RWPE1 (cell line): ENCODE results near the gene TUBB4B.

ENCODE experiments used
- CTCF ChIA-PET: fragments of 350-600 bp; sonication (Branson Sonifier 250); formaldehyde crosslinking; extraction: SDS; loops from one replicate; lab custom pipeline; 2021; lab: Yijun Ruan, JAX
- POLR2A ChIA-PET: fragments of 400-600 bp; formaldehyde crosslinking; extraction: SDS; loops from one replicate; lab custom pipeline; 2020; ENCODE audit warnings: antibody characterized with exemption; ENCODE audit not compliant: low non-redundant PET; lab: Yijun Ruan, JAX
- DNase-seq: peaks from one replicate; pipeline ENCODE4 v3.0.0; 2012; ENCODE audit warnings: low spot score
- H3K27ac ChIP-seq: fragments of 450-650 bp; 2 replicates; pipeline ENCODE4 v1.5.1; 2017
- TF ChIP-seq, protein P1 (sequence below): fragments of 450-650 bp; conservative IDR thresholded peaks from 2 replicates; pipeline ENCODE4 v1.5.1; 2017; ENCODE audit warnings: low read depth, mild to moderate bottlenecking

The TUBB4B gene

DNA sequence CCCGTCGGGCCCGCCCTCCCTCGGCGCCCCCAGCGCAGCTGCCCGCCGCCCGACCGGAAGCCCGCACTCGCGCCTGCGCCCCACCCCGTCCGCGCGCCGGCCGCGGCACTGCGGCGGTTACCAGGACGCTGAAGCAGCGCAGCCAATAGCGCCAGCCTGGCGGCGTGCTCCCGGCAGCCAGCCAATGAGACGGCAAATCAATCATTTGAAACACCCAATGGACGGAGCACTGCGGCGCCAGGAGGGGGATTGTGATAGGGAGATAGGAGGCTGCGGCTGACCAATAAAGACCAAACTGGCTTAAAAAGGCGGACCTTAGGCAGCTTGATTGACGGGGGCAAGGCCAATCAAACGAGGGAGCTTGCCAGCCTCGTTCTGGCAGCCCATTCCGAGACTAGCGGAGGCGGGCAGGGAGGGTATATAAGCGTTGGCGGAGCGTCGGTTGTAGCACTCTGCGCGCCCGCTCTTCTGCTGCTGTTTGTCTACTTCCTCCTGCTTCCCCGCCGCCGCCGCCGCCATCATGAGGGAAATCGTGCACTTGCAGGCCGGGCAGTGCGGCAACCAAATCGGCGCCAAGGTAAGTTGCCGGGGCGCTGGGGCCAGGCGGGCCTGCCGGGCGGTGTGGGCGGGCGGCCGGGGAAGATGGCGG lies at the start of gene TUBB4B:
Gene TUBB4B, plus strand, starts transcription at position 447 of the 649 bp plus-strand sequence. Its CDS starts 74 bp downstream, at position 521.
- TF ChIP-seq, protein P1, sequence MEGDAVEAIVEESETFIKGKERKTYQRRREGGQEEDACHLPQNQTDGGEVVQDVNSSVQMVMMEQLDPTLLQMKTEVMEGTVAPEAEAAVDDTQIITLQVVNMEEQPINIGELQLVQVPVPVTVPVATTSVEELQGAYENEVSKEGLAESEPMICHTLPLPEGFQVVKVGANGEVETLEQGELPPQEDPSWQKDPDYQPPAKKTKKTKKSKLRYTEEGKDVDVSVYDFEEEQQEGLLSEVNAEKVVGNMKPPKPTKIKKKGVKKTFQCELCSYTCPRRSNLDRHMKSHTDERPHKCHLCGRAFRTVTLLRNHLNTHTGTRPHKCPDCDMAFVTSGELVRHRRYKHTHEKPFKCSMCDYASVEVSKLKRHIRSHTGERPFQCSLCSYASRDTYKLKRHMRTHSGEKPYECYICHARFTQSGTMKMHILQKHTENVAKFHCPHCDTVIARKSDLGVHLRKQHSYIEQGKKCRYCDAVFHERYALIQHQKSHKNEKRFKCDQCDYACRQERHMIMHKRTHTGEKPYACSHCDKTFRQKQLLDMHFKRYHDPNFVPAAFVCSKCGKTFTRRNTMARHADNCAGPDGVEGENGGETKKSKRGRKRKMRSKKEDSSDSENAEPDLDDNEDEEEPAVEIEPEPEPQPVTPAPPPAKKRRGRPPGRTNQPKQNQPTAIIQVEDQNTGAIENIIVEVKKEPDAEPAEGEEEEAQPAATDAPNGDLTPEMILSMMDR, result no peak; the same call in 1 of the 2 replicates
- peak within 1 kb of the TSS; percentile 100 for H3K27ac ChIP-seq
- ChIA-PET POLR2A (interaction anchor here (0.5 to 2.0 kb wide), 14 partner anchors 11 to 350 kb away, joined by 3 to 9 read pairs (median 4); partner anchors contain the start of genes ANAPC2, MAN1B1, NELFB and SSNA1), CTCF (interaction anchor here (0.8 to 2.0 kb wide), 4 partner anchors 9 to 554 kb away, joined by 3 to 8 read pairs (median 4); no protein-coding TSS in a partner anchor)
- peak; percentile 100 for DNase-seq

DNA sequence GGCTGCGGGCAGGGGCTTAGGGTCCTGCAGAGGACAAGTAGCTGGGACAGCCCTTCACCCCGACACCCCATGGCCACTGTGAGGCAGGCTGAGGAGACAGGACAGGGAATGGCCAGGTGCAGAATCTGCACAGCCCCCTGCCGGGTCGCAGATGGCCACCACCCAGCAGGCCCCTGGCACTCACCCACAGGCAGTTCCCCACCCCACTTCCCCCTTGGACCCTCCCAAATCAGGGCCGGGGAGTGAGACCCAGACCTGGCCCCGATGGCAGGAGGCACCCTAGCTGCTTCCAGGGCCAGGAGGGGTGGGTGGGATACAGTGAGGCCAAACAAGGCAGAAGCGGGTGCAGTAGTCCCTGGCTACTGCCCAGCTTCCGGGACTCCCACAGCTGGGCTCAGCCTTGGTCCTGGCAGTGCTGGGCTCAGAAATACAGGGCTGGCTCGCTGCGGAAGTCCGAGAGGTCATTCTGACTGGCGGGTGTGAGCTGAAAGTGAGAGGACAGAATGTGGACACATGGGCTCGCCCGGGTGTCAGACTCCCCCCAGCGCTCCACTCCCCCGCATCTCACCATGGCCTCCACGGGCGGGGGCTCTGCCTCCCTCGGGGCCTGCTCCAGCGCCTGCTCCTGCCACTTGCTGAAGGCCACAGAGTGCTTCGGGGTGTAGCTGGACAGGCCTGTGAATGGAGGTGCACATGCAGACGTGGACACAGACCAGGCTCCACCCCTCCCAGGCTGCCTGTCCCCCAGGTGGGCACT lies 49.2 kb upstream of the TUBB4B start:
- peak overlapping the region; percentile 99 for H3K27ac ChIP-seq
- no peak for DNase-seq
- CTCF ChIA-PET, result interaction anchor here (0.5 to 3.4 kb wide), 5 partner anchors 24 to 118 kb away, joined by 3 to 22 read pairs (median 5); no protein-coding TSS in a partner anchor
- TF ChIP-seq, protein P1, result no peak
- POLR2A ChIA-PET, result interaction anchor here (0.6 kb wide), 1 partner anchor 35 kb away, joined by 6 read pairs; the partner anchor contains the start of gene RNF224

DNA sequence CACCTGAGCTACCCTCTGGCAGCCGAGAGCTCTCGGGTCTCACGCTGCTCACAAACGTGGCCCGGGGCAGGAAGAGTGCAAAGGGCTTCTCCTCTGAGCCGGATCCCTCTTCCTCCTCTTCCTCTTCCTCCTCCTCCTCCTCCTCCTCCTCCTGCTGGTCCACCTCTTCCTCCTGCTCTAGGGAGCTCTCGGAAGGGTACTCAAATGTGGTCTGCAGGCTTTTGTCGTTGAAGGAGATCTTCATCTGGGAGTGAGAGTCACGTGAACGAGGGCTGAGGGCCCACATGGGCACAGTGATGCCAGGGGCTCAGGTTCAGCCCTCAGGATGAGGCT lies 48.7 kb upstream of the TUBB4B start:
- TF ChIP-seq, protein P1, result no peak

DNA sequence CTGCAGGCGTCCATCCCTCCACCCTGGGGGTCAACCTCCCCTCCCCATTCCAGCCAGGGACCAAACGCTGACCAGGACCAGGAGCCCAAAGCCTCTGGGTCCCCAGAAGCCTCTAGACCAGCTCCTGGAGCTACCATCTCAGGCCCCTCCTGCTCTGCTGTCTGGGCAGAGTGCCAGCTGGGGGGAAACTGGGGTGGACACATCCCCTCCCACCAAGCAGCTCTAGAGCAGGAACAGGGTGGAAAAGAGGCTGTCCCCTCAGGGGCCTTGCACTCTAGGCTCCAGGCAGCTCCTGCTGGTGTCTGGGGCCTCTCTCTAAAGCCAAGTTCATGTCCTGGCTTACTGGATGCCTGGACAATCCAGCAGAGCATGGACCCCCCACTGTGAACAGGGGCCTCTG lies 48.2 kb upstream of the TUBB4B start:
- ChIA-PET POLR2A (no interaction called here), CTCF (interaction anchor here (0.6 to 2.2 kb wide), 7 partner anchors 16 to 147 kb away, joined by 3 to 12 read pairs (median 5); partner anchors contain the start of genes NPDC1 and RNF224)
- H3K27ac ChIP-seq, result peak overlapping the region; percentile 99
- no peak for DNase-seq
- TF ChIP-seq, protein P1, result no peak

More for the DNA sequence above, 48.7 kb upstream of the TUBB4B start:
- ChIA-PET POLR2A (no interaction called here), CTCF (interaction anchor here (0.5 to 2.2 kb wide), 7 partner anchors 16 to 118 kb away, joined by 3 to 12 read pairs (median 4); partner anchors contain the start of gene RNF224)
- peak overlapping the region; percentile 99 for H3K27ac ChIP-seq
- no peak for DNase-seq

DNA sequence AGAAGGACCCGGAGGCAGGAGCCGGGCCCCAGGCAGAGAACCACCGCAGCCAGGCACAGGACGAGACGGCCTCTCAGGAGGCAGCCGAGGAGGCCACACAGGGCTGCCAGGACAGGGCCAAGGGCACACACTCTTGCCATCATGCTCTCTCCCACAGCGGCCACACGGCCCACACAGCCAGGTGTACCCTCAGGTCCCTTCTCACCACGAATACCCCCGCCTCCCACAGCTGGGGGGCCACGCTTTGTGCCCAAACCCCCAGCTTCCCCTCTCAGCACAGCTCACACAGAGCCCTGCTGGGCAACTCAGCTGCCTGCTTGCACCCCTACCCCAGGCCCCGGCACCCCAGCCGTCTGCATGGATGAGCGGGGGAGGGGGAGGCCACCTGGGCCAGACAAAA lies 47.3 kb upstream of the TUBB4B start:
- TF ChIP-seq, protein P1, result no peak
- peak overlapping the region; percentile 99 for H3K27ac ChIP-seq
- DNase-seq, result no peak
- ChIA-PET CTCF (interaction anchor here (0.7 to 2.2 kb wide), 6 partner anchors 17 to 148 kb away, joined by 3 to 12 read pairs (median 4); partner anchors contain the start of genes NPDC1 and RNF224), POLR2A (no interaction called here)

DNA sequence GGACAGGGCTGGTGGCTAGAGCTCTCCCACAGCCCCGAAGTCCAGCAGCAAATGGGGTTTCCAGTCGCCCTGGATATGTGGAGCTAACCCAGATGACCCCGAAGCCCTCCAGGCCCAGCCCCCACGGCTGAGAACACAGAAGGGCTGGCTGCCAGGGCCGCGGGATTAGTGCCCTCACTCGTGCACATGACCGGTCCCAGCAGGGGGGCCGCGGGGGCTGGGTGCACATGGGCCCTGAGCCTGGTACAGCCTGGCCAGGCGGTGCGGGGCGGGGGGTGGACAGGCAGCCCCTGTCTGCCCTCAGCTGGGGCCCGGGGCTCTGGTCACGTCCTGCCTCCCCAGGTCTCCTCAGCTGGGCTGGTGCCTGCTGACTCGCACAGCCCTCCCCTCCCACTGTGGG lies 46.7 kb upstream of the TUBB4B start:
- no peak for DNase-seq
- H3K27ac ChIP-seq, result peak overlapping the region; percentile 99
- ChIA-PET POLR2A (interaction anchor here (0.7 to 1.3 kb wide), 5 partner anchors 11 to 107 kb away, joined by 3 read pairs; partner anchors contain the start of genes NDOR1, RNF208 and TMEM203), CTCF (interaction anchor here (0.8 to 1.5 kb wide), 4 partner anchors 18 to 74 kb away, joined by 3 to 7 read pairs (median 4); partner anchors contain the start of gene RNF224)
- TF ChIP-seq, protein P1, result no peak
